ENCODE measurements around the gene SLC35G2.
A peak's percentile ranks its signal among the peaks of the same experiment; 100 is the strongest.

Gene SLC35G2

DNA sequence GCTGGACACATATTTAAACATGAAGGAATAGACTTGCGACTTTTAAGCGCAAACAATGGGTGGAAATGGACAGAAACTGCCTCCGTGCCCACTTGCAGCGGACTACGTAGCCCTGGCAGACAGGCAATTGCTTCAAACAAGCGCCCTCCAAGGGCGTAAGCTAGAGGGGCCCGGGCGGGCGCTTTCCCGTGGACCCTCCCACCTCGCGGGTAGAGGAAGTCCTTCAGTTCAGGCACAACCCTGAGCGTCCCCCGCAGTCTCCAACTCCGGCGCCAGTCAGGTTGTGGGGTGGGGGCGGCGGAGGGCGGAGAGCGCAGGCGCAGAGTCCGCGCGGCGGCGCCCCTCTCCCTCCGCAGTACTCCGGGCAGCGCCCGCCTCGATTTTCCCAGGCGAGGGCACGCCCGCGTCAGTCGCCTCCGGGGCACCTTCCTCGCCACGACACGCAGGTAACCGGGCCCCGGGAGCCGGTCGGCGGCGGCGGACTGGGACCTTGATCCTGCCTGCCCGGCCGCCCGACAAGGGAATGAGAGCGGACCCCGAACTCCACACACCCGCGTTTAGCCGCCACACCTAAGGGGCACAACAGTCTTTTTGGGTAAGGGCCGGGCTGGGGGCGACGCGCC lies at the start of gene SLC35G2:
Gene SLC35G2, plus strand, starts transcription at position 358 of the 623 bp plus-strand sequence. CDS start 35,335 bp downstream, outside the sequence.
- Histone ChIP-seq H3K27me3 (ENCODE audit: control insufficient read depth, insufficient read depth, low read length) (no peaks in the 10 kb centered on the region), H3K4me1 (ENCODE audit: control insufficient read depth, insufficient read depth, low read length) (0 out of 2 replicates have a peak, but pooled peaks cover 1% of the 10 kb centered on the region), H3K27ac (ENCODE audit: low read length) (no peak within 1 kb of the TSS), H3K36me3 (ENCODE audit: control insufficient read depth, insufficient read depth, low read length) (no peaks in the 10 kb centered on the region), H3K9me3 (ENCODE audit: control insufficient read depth, insufficient read depth, low read length) (no peaks in the 10 kb centered on the region), H3K4me3 (ENCODE audit: low read length) (peak within 1 kb of the TSS; percentile 76)
- peak; percentile 35 for DNase-seq (ENCODE audit: low read depth, low spot score)
- whole genome bisulfite sequencing (ENCODE audit: insufficient coverage, insufficient read length), result no CpG with 5 or more reads among the region's 60 CpGs

DNA sequence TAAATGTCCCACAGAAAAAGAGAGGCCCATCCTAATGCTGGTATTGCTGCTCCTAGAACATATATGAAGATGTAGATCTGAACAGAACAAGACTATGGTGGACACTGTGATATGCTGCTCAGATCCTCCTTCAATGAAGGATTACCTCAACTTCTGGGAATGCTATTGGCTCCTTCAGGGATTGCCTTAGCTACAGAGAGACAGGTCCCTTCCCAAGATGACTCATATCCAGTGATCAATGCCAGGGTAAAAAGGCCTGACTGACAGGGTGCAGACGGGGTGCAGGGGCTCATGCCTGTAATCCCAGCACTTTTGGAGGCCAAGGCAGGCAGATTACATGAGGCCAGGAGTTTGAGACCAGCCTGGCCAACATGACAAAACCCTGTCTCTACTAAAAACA lies 46.2 kb upstream of the SLC35G2 start:
- no peaks in the 10 kb centered on the region for H3K27me3 ChIP-seq (ENCODE audit: control insufficient read depth, insufficient read depth, low read length)
- no peaks in the 10 kb centered on the region for H3K4me1 ChIP-seq (ENCODE audit: control insufficient read depth, insufficient read depth, low read length)
- H3K27ac ChIP-seq (ENCODE audit: low read length), result no peak overlapping the region
- no peaks in the 10 kb centered on the region for H3K36me3 ChIP-seq (ENCODE audit: control insufficient read depth, insufficient read depth, low read length)
- no peak overlapping the region for H3K4me3 ChIP-seq (ENCODE audit: low read length)
- H3K9me3 ChIP-seq (ENCODE audit: control insufficient read depth, insufficient read depth, low read length), result no peaks in the 10 kb centered on the region
- no CpG with 5 or more reads among the region's 1 CpG for WGBS (ENCODE audit: insufficient coverage, insufficient read length)
- DNase-seq (ENCODE audit: low read depth, low spot score), result no peak

DNA sequence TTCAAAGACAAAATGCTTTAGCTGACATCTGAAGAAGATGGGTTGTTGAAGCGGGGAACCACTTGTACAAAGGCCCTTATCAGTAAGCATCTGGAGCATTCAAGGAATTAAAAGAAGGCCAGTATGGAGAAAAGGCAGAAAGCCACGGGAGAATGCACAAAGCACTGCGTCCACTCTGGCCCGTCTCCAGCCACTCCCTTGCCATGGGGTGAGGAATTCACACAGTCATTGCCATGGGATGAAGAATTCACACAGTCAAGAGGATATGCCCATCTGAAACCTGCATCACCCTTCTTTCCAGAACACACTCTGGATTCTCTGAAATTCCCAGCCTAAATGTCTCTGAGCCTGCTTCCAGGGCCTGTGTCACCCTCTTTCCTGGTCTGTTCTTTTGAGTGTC lies 40.1 kb upstream of the SLC35G2 start:
- H3K36me3 ChIP-seq (ENCODE audit: control insufficient read depth, insufficient read depth, low read length), result no peaks in the 10 kb centered on the region
- no peaks in the 10 kb centered on the region for H3K4me1 ChIP-seq (ENCODE audit: control insufficient read depth, insufficient read depth, low read length)
- WGBS (ENCODE audit: insufficient coverage, insufficient read length), result no CpG with 5 or more reads among the region's 4 CpGs
- no peaks in the 10 kb centered on the region for H3K27me3 ChIP-seq (ENCODE audit: control insufficient read depth, insufficient read depth, low read length)
- DNase-seq (ENCODE audit: low read depth, low spot score), result no peak
- no peak overlapping the region for H3K27ac ChIP-seq (ENCODE audit: low read length)
- no peak overlapping the region for H3K4me3 ChIP-seq (ENCODE audit: low read length)
- H3K9me3 ChIP-seq (ENCODE audit: control insufficient read depth, insufficient read depth, low read length), result no peaks in the 10 kb centered on the region

GRCh38 chr3:136780741-136781140 lies 38.2 kb upstream of the SLC35G2 start:
- no peak for DNase-seq (ENCODE audit: low read depth, low spot score)
- no peaks in the 10 kb centered on the region; the same call in 1 of the 2 replicates for H3K9me3 ChIP-seq (ENCODE audit: control insufficient read depth, insufficient read depth, low read length)
- no peak overlapping the region for H3K4me3 ChIP-seq (ENCODE audit: low read length)
- H3K36me3 ChIP-seq (ENCODE audit: control insufficient read depth, insufficient read depth, low read length), result no peaks in the 10 kb centered on the region
- H3K4me1 ChIP-seq (ENCODE audit: control insufficient read depth, insufficient read depth, low read length), result no peaks in the 10 kb centered on the region
- WGBS (ENCODE audit: insufficient coverage, insufficient read length), result no CpG with 5 or more reads among the region's 4 CpGs
- no peak overlapping the region for H3K27ac ChIP-seq (ENCODE audit: low read length)
- H3K27me3 ChIP-seq (ENCODE audit: control insufficient read depth, insufficient read depth, low read length), result no peaks in the 10 kb centered on the region

DNA sequence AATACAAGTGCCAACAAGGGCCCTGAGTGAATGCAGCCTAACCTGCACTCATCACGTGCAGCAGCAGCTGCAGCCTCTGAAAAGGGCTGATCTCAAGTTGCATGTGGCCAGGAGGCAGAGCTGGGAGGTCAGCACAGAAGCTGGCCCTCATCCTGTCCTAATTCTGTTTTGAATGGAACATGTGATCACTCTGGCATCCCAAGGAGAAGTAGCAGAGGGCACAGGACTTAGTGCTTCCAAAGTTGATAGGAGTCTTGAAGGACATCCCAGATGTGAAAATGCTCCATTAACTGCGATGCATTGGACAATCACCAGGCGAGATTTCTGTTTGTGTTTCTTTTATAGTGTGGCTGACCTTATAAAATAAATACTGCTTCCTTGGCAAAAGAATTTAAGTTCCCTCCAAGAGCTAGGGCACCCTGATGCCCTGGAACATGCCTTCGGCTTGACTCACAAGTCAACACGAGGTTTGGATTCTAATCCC lies 35.2 kb upstream of the SLC35G2 start:
- H3K27ac ChIP-seq (ENCODE audit: low read length), result no peak overlapping the region
- DNase-seq (ENCODE audit: low read depth, low spot score), result no peak
- H3K9me3 ChIP-seq (ENCODE audit: control insufficient read depth, insufficient read depth, low read length), result no peaks in the 10 kb centered on the region; the same call in 1 of the 2 replicates
- H3K4me1 ChIP-seq (ENCODE audit: control insufficient read depth, insufficient read depth, low read length), result no peaks in the 10 kb centered on the region
- no CpG with 5 or more reads among the region's 5 CpGs for WGBS (ENCODE audit: insufficient coverage, insufficient read length)
- no peak overlapping the region for H3K4me3 ChIP-seq (ENCODE audit: low read length)
- H3K27me3 ChIP-seq (ENCODE audit: control insufficient read depth, insufficient read depth, low read length), result no peaks in the 10 kb centered on the region
- no peaks in the 10 kb centered on the region for H3K36me3 ChIP-seq (ENCODE audit: control insufficient read depth, insufficient read depth, low read length)

- Histone ChIP-seq H3K36me3 (ENCODE audit: control insufficient read depth, insufficient read depth, low read length) (no peaks in the 10 kb centered on the region), H3K4me3 (ENCODE audit: low read length) (no peak overlapping the region), H3K27me3 (ENCODE audit: control insufficient read depth, insufficient read depth, low read length) (no peaks in the 10 kb centered on the region), H3K9me3 (ENCODE audit: control insufficient read depth, insufficient read depth, low read length) (no peaks in the 10 kb centered on the region; the same call in 1 of the 2 replicates), H3K4me1 (ENCODE audit: control insufficient read depth, insufficient read depth, low read length) (no peaks in the 10 kb centered on the region), H3K27ac (ENCODE audit: low read length) (no peak overlapping the region)
- no peak for DNase-seq (ENCODE audit: low read depth, low spot score)
- WGBS (ENCODE audit: insufficient coverage, insufficient read length), result no CpG with 5 or more reads among the region's 2 CpGs
Observed at GRCh38 chr3:136787349-136787748, 31.6 kb upstream of the SLC35G2 start.

DNA sequence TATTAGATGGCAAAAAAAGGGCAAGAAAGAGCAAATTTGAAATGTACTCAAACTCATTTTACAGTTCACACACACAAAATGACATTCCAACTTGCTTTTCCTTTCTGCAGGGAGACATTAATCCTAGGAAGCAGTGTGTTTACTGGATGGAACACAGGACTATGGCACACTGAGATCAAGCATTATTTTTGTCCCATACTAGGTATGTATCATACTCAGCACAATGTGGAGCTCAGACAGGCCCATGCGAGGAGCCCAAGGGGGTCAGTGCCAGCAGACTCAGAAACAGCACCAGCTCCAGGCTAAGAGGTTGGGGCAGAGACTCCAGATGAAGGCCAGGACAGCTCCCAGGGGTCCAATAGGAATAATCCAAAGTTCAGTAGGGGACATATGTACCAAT lies 30.8 kb upstream of the SLC35G2 start:
- DNase-seq (ENCODE audit: low read depth, low spot score), result no peak
- H3K27ac ChIP-seq (ENCODE audit: low read length), result no peak overlapping the region
- no peaks in the 10 kb centered on the region for H3K36me3 ChIP-seq (ENCODE audit: control insufficient read depth, insufficient read depth, low read length)
- H3K4me1 ChIP-seq (ENCODE audit: control insufficient read depth, insufficient read depth, low read length), result no peaks in the 10 kb centered on the region
- WGBS (ENCODE audit: insufficient coverage, insufficient read length), result no CpG with 5 or more reads among the region's 1 CpG
- H3K4me3 ChIP-seq (ENCODE audit: low read length), result no peak overlapping the region
- no peaks in the 10 kb centered on the region for H3K27me3 ChIP-seq (ENCODE audit: control insufficient read depth, insufficient read depth, low read length)
- no peaks in the 10 kb centered on the region; the same call in 1 of the 2 replicates for H3K9me3 ChIP-seq (ENCODE audit: control insufficient read depth, insufficient read depth, low read length)

- Histone ChIP-seq H3K27me3 (ENCODE audit: control insufficient read depth, insufficient read depth, low read length) (no peaks in the 10 kb centered on the region), H3K4me3 (ENCODE audit: low read length) (no peak overlapping the region), H3K4me1 (ENCODE audit: control insufficient read depth, insufficient read depth, low read length) (no peaks in the 10 kb centered on the region), H3K36me3 (ENCODE audit: control insufficient read depth, insufficient read depth, low read length) (no peaks in the 10 kb centered on the region), H3K9me3 (ENCODE audit: control insufficient read depth, insufficient read depth, low read length) (no peaks in the 10 kb centered on the region; the same call in 1 of the 2 replicates), H3K27ac (ENCODE audit: low read length) (no peak overlapping the region)
- WGBS (ENCODE audit: insufficient coverage, insufficient read length), result no CpG with 5 or more reads among the region's 1 CpG
- DNase-seq (ENCODE audit: low read depth, low spot score), result no peak
Observed at GRCh38 chr3:136789976-136790375, 28.9 kb upstream of the SLC35G2 start.

GRCh38 chr3:136790786-136791185 lies 28.1 kb upstream of the SLC35G2 start:
- Histone ChIP-seq H3K4me3 (ENCODE audit: low read length) (no peak overlapping the region), H3K4me1 (ENCODE audit: control insufficient read depth, insufficient read depth, low read length) (no peaks in the 10 kb centered on the region), H3K27ac (ENCODE audit: low read length) (no peak overlapping the region), H3K9me3 (ENCODE audit: control insufficient read depth, insufficient read depth, low read length) (no peaks in the 10 kb centered on the region), H3K36me3 (ENCODE audit: control insufficient read depth, insufficient read depth, low read length) (no peaks in the 10 kb centered on the region), H3K27me3 (ENCODE audit: control insufficient read depth, insufficient read depth, low read length) (no peaks in the 10 kb centered on the region)
- WGBS (ENCODE audit: insufficient coverage, insufficient read length), result no CpG with 5 or more reads among the region's 3 CpGs
- DNase-seq (ENCODE audit: low read depth, low spot score), result no peak

DNA sequence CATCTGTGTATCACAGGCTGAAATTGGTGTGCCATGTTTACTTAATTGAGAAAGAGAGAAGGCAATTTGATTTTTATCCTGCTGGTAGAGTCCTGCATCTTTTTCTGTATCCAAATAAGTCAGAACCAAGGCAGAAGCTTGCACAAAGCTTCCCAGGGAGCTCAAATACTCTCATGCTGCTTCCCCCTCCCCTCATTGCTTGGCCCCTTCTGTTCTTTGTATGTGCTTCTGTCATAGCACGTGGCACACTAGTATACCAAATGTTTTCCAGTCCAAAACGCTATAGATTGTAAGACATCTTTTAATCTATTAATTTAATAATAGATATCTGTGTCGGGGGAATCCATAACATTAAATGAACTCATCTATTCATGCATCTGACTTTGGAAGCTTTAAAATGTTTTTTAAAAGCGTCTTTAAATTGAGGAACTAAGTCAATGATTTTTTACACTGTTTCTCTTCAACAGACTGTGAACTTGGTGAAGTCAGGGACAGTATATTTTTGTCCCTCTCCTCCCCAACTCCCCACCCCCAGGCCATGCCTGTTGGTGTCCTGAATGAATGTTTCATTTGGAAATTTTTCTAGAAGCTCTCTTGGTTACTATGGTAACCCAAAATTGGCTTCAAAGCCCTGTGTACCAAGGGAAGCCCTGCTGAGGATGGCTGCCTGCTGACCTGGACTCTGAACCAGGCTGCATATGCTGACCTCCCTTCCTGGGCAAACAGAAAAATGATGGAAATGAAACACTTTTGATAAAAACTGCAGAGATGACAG lies 26.2 kb upstream of the SLC35G2 start:
- DNase-seq (ENCODE audit: low read depth, low spot score), result no peak
- Histone ChIP-seq H3K4me3 (ENCODE audit: low read length) (no peak overlapping the region), H3K36me3 (ENCODE audit: control insufficient read depth, insufficient read depth, low read length) (no peaks in the 10 kb centered on the region), H3K4me1 (ENCODE audit: control insufficient read depth, insufficient read depth, low read length) (no peaks in the 10 kb centered on the region), H3K27ac (ENCODE audit: low read length) (no peak overlapping the region), H3K27me3 (ENCODE audit: control insufficient read depth, insufficient read depth, low read length) (no peaks in the 10 kb centered on the region), H3K9me3 (ENCODE audit: control insufficient read depth, insufficient read depth, low read length) (no peaks in the 10 kb centered on the region)
- no CpG with 5 or more reads among the region's 4 CpGs for WGBS (ENCODE audit: insufficient coverage, insufficient read length)
